ENCODE results near the gene MYCT1.
"Not testable (repeated sequence)": the region's sequence is repeated elsewhere in the genome, so short reads cannot be mapped to it uniquely, and the experiment has no call there.

MYCT1 gene

GRCh38 chr6:152697634-152698033, at the start of gene MYCT1:
Gene MYCT1 (plus strand): TSS chr6:152697897. CDS start chr6:152697903, 6 bp downstream.
- DNase-seq = no peak

GRCh38 chr6:152648105-152648504, 49.6 kb upstream of the MYCT1 start:
- DNase-seq = no peak

GRCh38 chr6:152651986-152652385, 45.7 kb upstream of the MYCT1 start:
- no peak for DNase-seq

- DNase-seq = no peak
These were observed 35.9 kb upstream of the MYCT1 start for GRCh38 chr6:152661776-152662175.

GRCh38 chr6:152669895-152670294, 27.8 kb upstream of the MYCT1 start:
- no peak for DNase-seq

GRCh38 chr6:152671171-152671570, 26.5 kb upstream of the MYCT1 start:
- DNase-seq = no peak

GRCh38 chr6:152673236-152673635, 24.5 kb upstream of the MYCT1 start:
- DNase-seq = no peak

- DNase-seq = no peak
These were observed 17.5 kb upstream of the MYCT1 start for GRCh38 chr6:152680151-152680550.

- DNase-seq = no peak
These were observed 16.7 kb upstream of the MYCT1 start for GRCh38 chr6:152680879-152681517.

GRCh38 chr6:152682141-152682540, 15.6 kb upstream of the MYCT1 start:
- DNase-seq = no peak

- DNase-seq = not testable (repeated sequence)
These were observed 14.8 kb upstream of the MYCT1 start for GRCh38 chr6:152682935-152683334.

- no peak for DNase-seq
These were observed 11.9 kb upstream of the MYCT1 start for GRCh38 chr6:152685819-152686218.

GRCh38 chr6:152695372-152696045, 2.2 kb upstream of the MYCT1 start:
- DNase-seq = no peak

- no peak for DNase-seq
These were observed 1.2 kb upstream of the MYCT1 start for GRCh38 chr6:152696522-152696921.

GRCh38 chr6:152698692-152699091, 995 bp downstream of the MYCT1 start:
- no peak for DNase-seq

- no peak for DNase-seq
These were observed 2.7 kb downstream of the MYCT1 start for GRCh38 chr6:152700427-152700826.

- no peak for DNase-seq
These were observed 3.6 kb downstream of the MYCT1 start for GRCh38 chr6:152701081-152701862.

GRCh38 chr6:152701863-152702401, 4.2 kb downstream of the MYCT1 start:
- no peak for DNase-seq

GRCh38 chr6:152703750-152704149, 6.1 kb downstream of the MYCT1 start:
- not testable (repeated sequence) for DNase-seq

GRCh38 chr6:152705327-152705726, 7.6 kb downstream of the MYCT1 start:
- DNase-seq = no peak

- no peak for DNase-seq
These were observed 18.6 kb downstream of the MYCT1 start for GRCh38 chr6:152716322-152716721.

GRCh38 chr6:152720974-152721373, 23.3 kb downstream of the MYCT1 start:
- DNase-seq = no peak

GRCh38 chr6:152721956-152722355, 24.3 kb downstream of the MYCT1 start:
- DNase-seq = no peak

- no peak for DNase-seq
These were observed 25.7 kb downstream of the MYCT1 start for GRCh38 chr6:152723398-152723797.
